BLaER1 treated with 17β-estradiol and CSF1 and Interleukin-3, amounts not matched to agents 10 nM and 100 nM (cell line): ENCODE data around the gene SH3RF2.

Source experiments
- H3K27ac ChIP-seq, 11 experiments: shearing (Covaris generic); formaldehyde crosslinking; 2 replicates each; pipeline ENCODE4 v1.8.1; 2022
- H3K27me3 ChIP-seq, 11 experiments: shearing (Covaris generic); formaldehyde crosslinking; 2 replicates each; pipeline ENCODE4 v1.8.1; 2022
- H3K36me3 ChIP-seq, 11 experiments: shearing (Covaris generic); formaldehyde crosslinking; 2 replicates each; pipeline ENCODE4 v1.8.1; 2022
- H3K4me1 ChIP-seq, 10 experiments: shearing (Covaris generic); formaldehyde crosslinking; 2 replicates each; pipeline ENCODE4 v1.8.1; 2022
- H3K4me2 ChIP-seq, 11 experiments: shearing (Covaris generic); formaldehyde crosslinking; 2 replicates each; pipeline ENCODE4 v1.8.1; 2022
- H3K4me3 ChIP-seq, 10 experiments: shearing (Covaris generic); formaldehyde crosslinking; 2 replicates each; pipeline ENCODE4 v1.8.1; 2022
- H3K9ac ChIP-seq, 11 experiments: shearing (Covaris generic); formaldehyde crosslinking; 2 replicates each; pipeline ENCODE4 v1.8.1; 2022
- H3K9me3 ChIP-seq, 11 experiments: shearing (Covaris generic); formaldehyde crosslinking; replicated peaks in 1 of 11; 2 replicates each; pipeline ENCODE4 v1.8.1; 2022
- H4K20me1 ChIP-seq, 11 experiments: shearing (Covaris generic); formaldehyde crosslinking; 2 replicates each; pipeline ENCODE4 v1.8.1; 2022
- Cebpa-rat ChIP-seq, 11 experiments: shearing (Covaris generic); IDR thresholded peaks; 2 replicates each; pipeline ENCODE4 v1.8.1; 2022

SH3RF2 gene

GRCh38 chr5:145937432-145938250 is 1.3 kb downstream of the SH3RF2 start:
- Histone ChIP-seq H3K9me3 (no peaks in the 10 kb centered on the region), H3K27ac (no peak overlapping the region), H3K36me3 (no peaks in the 10 kb centered on the region), H3K4me1 (peaks cover 0 to 11% (median 0%) of the 10 kb centered on the region in 10 experiments; a peak in 2 of 20 replicates), H4K20me1 (no peaks in the 10 kb centered on the region), H3K9ac (no peak overlapping the region), H3K27me3 (no peaks in the 10 kb centered on the region), H3K4me2 (no peak overlapping the region), H3K4me3 (no peak overlapping the region)
- no peak for TF ChIP-seq Cebpa-rat (IDR thresholded peaks at IDR 0.05)

DNA sequence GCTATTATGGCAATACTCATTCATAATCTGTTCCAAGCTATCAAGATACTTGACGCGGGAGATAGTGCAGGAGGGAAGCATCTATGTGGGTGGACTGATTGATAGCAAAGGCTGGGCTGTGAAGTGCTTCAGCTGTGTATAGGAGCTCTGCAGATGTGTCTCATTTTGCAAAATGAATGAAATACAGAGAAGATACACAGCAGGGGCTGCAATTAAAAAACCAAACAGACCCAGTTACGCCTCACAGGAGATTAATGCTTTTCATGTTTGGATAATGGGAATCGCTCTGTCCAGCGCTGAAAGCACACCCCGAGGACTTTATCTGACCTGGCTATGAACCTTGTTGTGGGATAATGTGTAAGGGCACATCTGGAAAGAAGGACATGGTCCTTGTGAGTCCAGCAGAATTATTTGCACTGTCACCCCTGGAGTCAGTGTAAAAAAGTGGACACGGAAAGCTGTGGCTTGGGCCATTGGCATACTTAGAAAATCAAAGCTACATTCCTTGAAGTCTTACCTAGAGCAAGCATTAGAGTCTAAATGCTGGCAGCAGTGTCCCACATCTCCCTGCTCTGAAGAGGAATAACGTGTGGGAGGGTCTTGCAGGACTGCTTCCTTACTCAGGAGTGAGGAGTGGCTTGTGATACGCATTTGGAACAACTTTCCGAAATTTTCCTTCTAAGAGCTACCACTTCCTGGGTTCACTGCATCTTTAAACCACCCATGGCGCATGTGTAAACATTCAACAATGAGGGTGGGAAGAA is 2.6 kb downstream of the SH3RF2 start:
- Histone ChIP-seq H3K9ac (no peak overlapping the region), H3K9me3 (no peaks in the 10 kb centered on the region), H4K20me1 (no peaks in the 10 kb centered on the region), H3K27ac (no peak overlapping the region), H3K36me3 (no peaks in the 10 kb centered on the region), H3K4me2 (no peak overlapping the region), H3K27me3 (no peaks in the 10 kb centered on the region), H3K4me1 (peaks cover 0 to 11% (median 0%) of the 10 kb centered on the region in 10 experiments; a peak in 3 of 20 replicates), H3K4me3 (no peak overlapping the region)
- TF ChIP-seq Cebpa-rat (IDR thresholded peaks at IDR 0.05): no peak

GRCh38 chr5:145939540-145940065 is 3.2 kb downstream of the SH3RF2 start:
- no peak overlapping the region for H3K4me3 ChIP-seq
- H3K27ac ChIP-seq: no peak overlapping the region
- no peaks in the 10 kb centered on the region for H4K20me1 ChIP-seq
- peaks cover 0 to 11% (median 0%) of the 10 kb centered on the region in 10 experiments; a peak in 3 of 20 replicates for H3K4me1 ChIP-seq
- H3K9ac ChIP-seq: no peak overlapping the region
- TF ChIP-seq Cebpa-rat (IDR thresholded peaks at IDR 0.05): no peak
- H3K27me3 ChIP-seq: no peaks in the 10 kb centered on the region
- H3K9me3 ChIP-seq: no peaks in the 10 kb centered on the region
- H3K4me2 ChIP-seq: no peak overlapping the region
- no peaks in the 10 kb centered on the region for H3K36me3 ChIP-seq

DNA sequence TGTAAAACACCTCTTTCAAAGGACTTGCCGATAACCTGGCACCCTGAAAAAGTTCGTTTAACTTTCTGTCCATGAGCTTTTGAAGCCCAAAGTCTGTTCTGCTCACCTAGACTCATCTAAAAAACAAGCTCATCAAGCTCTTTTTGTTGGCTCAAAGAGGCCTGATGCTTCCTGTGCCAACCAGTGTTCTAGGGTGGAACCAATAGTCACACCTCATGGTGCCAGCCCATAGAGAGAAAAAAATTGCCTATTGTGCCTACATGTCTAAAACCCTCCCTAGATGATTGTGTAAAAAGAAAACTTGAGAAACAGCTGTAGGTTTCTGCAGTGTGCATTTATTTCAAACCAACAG is 4.7 kb downstream of the SH3RF2 start:
- Histone ChIP-seq H3K4me3 (no peak overlapping the region), H3K36me3 (no peaks in the 10 kb centered on the region), H4K20me1 (no peaks in the 10 kb centered on the region), H3K4me1 (peaks cover 0 to 11% (median 4%) of the 10 kb centered on the region in 10 experiments; a peak in 5 of 20 replicates), H3K9ac (no peak overlapping the region), H3K4me2 (peak overlapping the region in 1 of 11 experiments; percentile 3; a peak in 1 of 22 replicates), H3K27me3 (no peaks in the 10 kb centered on the region), H3K9me3 (no peaks in the 10 kb centered on the region), H3K27ac (no peak overlapping the region)
- no peak for TF ChIP-seq Cebpa-rat (IDR thresholded peaks at IDR 0.05)

- no peak overlapping the region for H3K27ac ChIP-seq
- no peaks in the 10 kb centered on the region for H3K36me3 ChIP-seq
- H3K4me1 ChIP-seq: peaks cover 0 to 13% (median 6%) of the 10 kb centered on the region in 10 experiments; a peak in 7 of 20 replicates
- no peak for TF ChIP-seq Cebpa-rat (IDR thresholded peaks at IDR 0.05)
- H4K20me1 ChIP-seq: no peaks in the 10 kb centered on the region
- no peak overlapping the region for H3K4me2 ChIP-seq
- H3K9me3 ChIP-seq: no peaks in the 10 kb centered on the region
- no peak overlapping the region for H3K9ac ChIP-seq
- H3K27me3 ChIP-seq: no peaks in the 10 kb centered on the region
- H3K4me3 ChIP-seq: no peak overlapping the region
These were observed 5.2 kb downstream of the SH3RF2 start for GRCh38 chr5:145941448-145942130.

DNA sequence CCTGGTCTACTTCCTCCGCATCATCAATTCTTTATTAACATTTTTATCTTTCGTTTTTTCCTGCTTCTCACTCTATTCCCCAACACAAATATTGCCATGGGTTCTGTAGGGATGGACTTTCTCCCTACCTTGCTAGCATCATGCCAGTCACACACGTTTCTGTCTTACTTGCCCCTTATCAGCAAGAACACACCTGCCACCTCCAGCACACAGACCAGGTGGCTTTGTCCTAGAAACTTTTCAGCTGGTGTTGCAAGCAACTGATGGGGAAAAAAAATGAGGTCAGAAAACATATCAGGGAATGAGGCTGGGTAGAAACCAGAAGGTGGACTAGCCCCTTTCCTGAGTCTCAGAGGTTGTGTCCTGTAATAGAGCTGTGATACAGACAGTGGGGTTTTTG is 5.8 kb downstream of the SH3RF2 start:
- Histone ChIP-seq H3K9ac (no peak overlapping the region), H3K4me3 (no peak overlapping the region), H3K36me3 (no peaks in the 10 kb centered on the region), H3K4me2 (no peak overlapping the region), H3K27me3 (no peaks in the 10 kb centered on the region), H4K20me1 (no peaks in the 10 kb centered on the region), H3K9me3 (no peaks in the 10 kb centered on the region), H3K27ac (no peak overlapping the region), H3K4me1 (peaks cover 0 to 16% (median 6%) of the 10 kb centered on the region in 10 experiments; a peak in 8 of 20 replicates)
- TF ChIP-seq Cebpa-rat (IDR thresholded peaks at IDR 0.05): no peak

GRCh38 chr5:145942749-145943148 is 6.4 kb downstream of the SH3RF2 start:
- Histone ChIP-seq H3K36me3 (no peaks in the 10 kb centered on the region), H4K20me1 (no peaks in the 10 kb centered on the region), H3K27ac (no peak overlapping the region)

GRCh38 chr5:145943674-145944121 is 7.3 kb downstream of the SH3RF2 start:
- no peaks in the 10 kb centered on the region for H3K36me3 ChIP-seq
- peaks cover 0 to 19% (median 7%) of the 10 kb centered on the region in 10 experiments; a peak in 10 of 20 replicates for H3K4me1 ChIP-seq
- no peak overlapping the region for H3K4me3 ChIP-seq
- TF ChIP-seq Cebpa-rat (IDR thresholded peaks at IDR 0.05): no peak
- no peak overlapping the region for H3K4me2 ChIP-seq
- no peak overlapping the region for H3K9ac ChIP-seq
- no peak overlapping the region for H3K27ac ChIP-seq
- no peaks in the 10 kb centered on the region for H3K9me3 ChIP-seq
- H4K20me1 ChIP-seq: no peaks in the 10 kb centered on the region
- H3K27me3 ChIP-seq: no peaks in the 10 kb centered on the region

More at GRCh38 chr5:145942749-145943148, 6.4 kb downstream of the SH3RF2 start:
- Histone ChIP-seq H3K4me2 (no peak overlapping the region), H3K9ac (no peak overlapping the region), H3K4me3 (no peak overlapping the region), H3K9me3 (no peaks in the 10 kb centered on the region), H3K27me3 (no peaks in the 10 kb centered on the region), H3K4me1 (peaks cover 0 to 19% (median 7%) of the 10 kb centered on the region in 10 experiments; a peak in 10 of 20 replicates)
- no peak for TF ChIP-seq Cebpa-rat (IDR thresholded peaks at IDR 0.05)

DNA sequence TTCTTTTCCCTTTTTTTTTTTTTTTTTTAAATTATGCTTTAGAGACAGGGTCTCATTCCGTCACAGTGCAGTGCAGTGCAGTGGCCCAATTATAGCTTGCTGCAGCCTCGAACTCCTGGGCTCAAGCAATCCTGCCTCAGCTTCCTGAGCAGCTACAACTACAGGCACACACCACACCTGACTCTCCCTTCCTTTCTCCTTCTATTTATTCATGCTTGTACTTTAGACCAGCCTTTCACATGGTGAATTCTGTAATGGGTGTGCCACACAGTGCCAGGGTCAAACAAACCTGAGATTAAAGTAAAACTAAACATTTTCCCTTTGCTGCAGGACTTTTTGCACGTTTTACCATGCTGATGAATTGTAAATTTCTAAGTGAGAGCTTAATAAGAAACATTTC is 8.0 kb downstream of the SH3RF2 start:
- no peaks in the 10 kb centered on the region for H4K20me1 ChIP-seq
- H3K27me3 ChIP-seq: no peaks in the 10 kb centered on the region
- peaks cover 0 to 19% (median 7%) of the 10 kb centered on the region in 10 experiments; a peak in 10 of 20 replicates for H3K4me1 ChIP-seq
- H3K9me3 ChIP-seq: no peaks in the 10 kb centered on the region
- no peak overlapping the region for H3K4me3 ChIP-seq
- H3K36me3 ChIP-seq: no peaks in the 10 kb centered on the region
- no peak overlapping the region for H3K9ac ChIP-seq
- H3K4me2 ChIP-seq: no peak overlapping the region
- no peak overlapping the region for H3K27ac ChIP-seq
- no peak for TF ChIP-seq Cebpa-rat (IDR thresholded peaks at IDR 0.05)
